Prostate gland (tissue), 2 donors: ENCODE data around the gene NAT10. TPM values are rescaled to one million over a fixed set of nuclear protein-coding genes. Genes with fewer than 3 reads are reported as not detected.

ENCODE experiments used
- DNase-seq: peaks from one replicate; pipeline ENCODE4 v3.0.0-alpha.2; 2019; ENCODE audit warnings: low spot score
- H3K27ac ChIP-seq, 2 donors: fragments of 200-600 bp; sonication (generic); 2 replicates each; pipeline ENCODE4 v1.5.1; 2017 to 2019
- H3K27me3 ChIP-seq: fragments of 200-600 bp; sonication (generic); replicated peaks from 2 replicates; pipeline ENCODE4 v1.5.1; 2019; ENCODE audit not compliant: insufficient read depth
- H3K36me3 ChIP-seq, 2 donors: fragments of 200-600 bp; sonication (generic); 1 replicate in 1 of 2; 2 replicates in 1 of 2; pipeline versions ENCODE4 v1.5.1 to v1.8.1; 2017 to 2019
- H3K4me1 ChIP-seq: fragments of 200-600 bp; sonication (generic); replicated peaks from 2 replicates; pipeline ENCODE4 v1.5.1; 2019
- H3K4me3 ChIP-seq, 2 donors: fragments of 200-600 bp; sonication (generic); 2 replicates each; pipeline ENCODE4 v1.5.1; 2017 to 2019
- H3K9me3 ChIP-seq: fragments of 200-600 bp; sonication (generic); 2 replicates; pipeline ENCODE4 v1.5.1; 2017
- CTCF ChIP-seq, 4 experiments: fragments of 200-600 bp in 2 of 4; fragments of 450-650 bp in 2 of 4; sonication (generic) in 2 of 4; IDR thresholded peaks; 1 replicate in 3 of 4; 2 replicates in 1 of 4; pipeline ENCODE4 v1.5.1; 2016 to 2019; ENCODE audit warnings: antibody characterized with exemption in 4 of 4, mild to moderate bottlenecking in 2 of 4, moderate library complexity in 2 of 4
- POLR2A ChIP-seq: fragments of 450-650 bp; IDR thresholded peaks from one replicate; pipeline ENCODE4 v1.6.1; 2016; ENCODE audit warnings: antibody characterized with exemption, mild to moderate bottlenecking
- POLR2AphosphoS5 ChIP-seq: sonication (generic); formaldehyde crosslinking; IDR thresholded peaks from one replicate; pipeline ENCODE4 v1.6.1; 2017; ENCODE audit warnings: antibody characterized with exemption
- WGBS: methylation state at CpG from one replicate; pipeline ENCODE4 v1.1.5; 2018; 5-methylcytosine and 5-hydroxymethylcytosine counted together
- intact Hi-C: fragments of 100-400 bp; cut with DNase I; formaldehyde crosslinking; loops from one replicate; pipeline ENCODE4 v1.14.2; 2022
- total RNA-seq, 2 donors: library from RNA; depleted of rRNA; stranded (reverse); fragments of >200 nt; gene quantifications; one replicate each; pipeline ENCODE4 v1.1.0, GENCODE V29; 2016

Gene NAT10
- total RNA-seq, 2 donors from 2014 or later: 21.9 to 34.7 TPM

- Histone ChIP-seq H3K4me1 (peaks cover 25% of the 10 kb centered on the region), H3K27me3 (no peaks in the 10 kb centered on the region), H3K4me3 (no peak overlapping the region), H3K9me3 (no peaks in the 10 kb centered on the region), H3K36me3 (no peaks in the 10 kb centered on the region), H3K27ac (peak overlapping the region; percentile 81 to 85)
- TF ChIP-seq POLR2AphosphoS5 (peak; percentile 42), CTCF (IDR thresholded peaks at IDR 0.05) (no peak)
- 29% methylated on average over 15 of the region's 15 CpGs for WGBS
- intact Hi-C loops: no loop called here
- DNase-seq: peak; percentile 66
These were observed 49.8 kb downstream of the NAT10 start for GRCh38 chr11:34155057-34155756.

DNA sequence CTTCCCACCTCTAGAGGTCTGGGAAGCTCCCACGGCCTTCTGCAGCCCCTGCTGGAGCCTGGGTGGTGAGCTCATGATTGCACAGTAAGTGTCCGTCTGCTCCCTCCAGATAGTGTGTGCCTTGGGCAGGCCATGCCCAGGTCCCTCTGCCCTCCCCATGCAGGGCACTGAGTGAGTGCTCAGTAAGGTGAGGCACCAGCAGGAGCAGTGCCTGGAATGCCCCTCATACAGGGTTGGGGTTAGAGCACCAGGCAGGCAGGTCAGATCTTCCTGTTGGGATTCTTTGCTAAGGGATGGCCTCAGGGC is 50.3 kb downstream of the NAT10 start:
- Histone ChIP-seq H3K27me3 (no peaks in the 10 kb centered on the region), H3K36me3 (no peaks in the 10 kb centered on the region), H3K4me1 (peaks cover 20% of the 10 kb centered on the region), H3K27ac (peak overlapping the region; percentile 81 to 85), H3K9me3 (no peaks in the 10 kb centered on the region), H3K4me3 (no peak overlapping the region)
- WGBS: 20% methylated on average over 2 of the region's 2 CpGs
- intact Hi-C loops: no loop called here
- DNase-seq: no peak
- TF ChIP-seq POLR2A (no peak), CTCF (IDR thresholded peaks at IDR 0.05) (no peak), POLR2AphosphoS5 (no peak)

GRCh38 chr11:34157163-34157562 is 51.7 kb downstream of the NAT10 start:
- TF ChIP-seq CTCF (IDR thresholded peaks at IDR 0.05) (no peak), POLR2A (no peak), POLR2AphosphoS5 (no peak)
- Histone ChIP-seq H3K4me3 (no peak overlapping the region), H3K27ac (peak overlapping the region in 1 of 2 donors; percentile 14), H3K4me1 (peaks cover 16% of the 10 kb centered on the region), H3K36me3 (no peaks in the 10 kb centered on the region), H3K9me3 (no peaks in the 10 kb centered on the region), H3K27me3 (no peaks in the 10 kb centered on the region)
- DNase-seq: no peak
- 74% methylated on average over 9 of the region's 9 CpGs for WGBS
- intact Hi-C loops: no loop called here

DNA sequence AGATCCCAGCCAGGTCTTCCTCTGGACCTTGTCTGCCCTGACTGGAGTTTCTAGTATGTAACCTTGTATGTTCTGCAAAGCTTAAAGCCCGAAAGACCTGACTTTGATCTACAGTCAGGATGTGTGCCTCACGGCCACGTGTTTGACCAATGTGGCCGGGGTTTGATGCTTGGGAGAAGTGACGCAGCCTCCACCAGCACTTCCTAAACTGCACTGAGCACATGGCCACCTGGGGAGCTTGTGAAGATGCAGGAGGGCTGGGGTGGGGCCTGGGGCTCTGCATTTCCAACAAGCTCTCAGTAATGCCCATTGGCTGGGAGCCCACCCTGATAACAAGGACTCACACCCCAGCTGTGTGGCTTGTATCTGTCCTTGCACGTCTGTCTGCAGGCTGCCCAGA is 53.2 kb downstream of the NAT10 start:
- H3K27me3 ChIP-seq: no peaks in the 10 kb centered on the region

More for the DNA sequence above, 53.2 kb downstream of the NAT10 start:
- no peak overlapping the region for H3K4me3 ChIP-seq
- H3K4me1 ChIP-seq: peaks cover 16% of the 10 kb centered on the region
- no peaks in the 10 kb centered on the region for H3K9me3 ChIP-seq
- 77% methylated on average over 6 of the region's 6 CpGs for WGBS
- no peaks in the 10 kb centered on the region for H3K36me3 ChIP-seq
- TF ChIP-seq POLR2A (no peak), POLR2AphosphoS5 (no peak), CTCF (IDR thresholded peaks at IDR 0.05) (no peak)
- no peak overlapping the region for H3K27ac ChIP-seq
- intact Hi-C loops: no loop called here
- DNase-seq: no peak
